RWPE1 (cell line): ENCODE results near the gene ZNF485.

ENCODE experiments used
- CTCF ChIA-PET: fragments of 350-600 bp; sonication (Branson Sonifier 250); formaldehyde crosslinking; extraction: SDS; loops from one replicate; lab custom pipeline; 2021; lab: Yijun Ruan, JAX
- POLR2A ChIA-PET: fragments of 400-600 bp; formaldehyde crosslinking; extraction: SDS; loops from one replicate; lab custom pipeline; 2020; ENCODE audit warnings: antibody characterized with exemption; ENCODE audit not compliant: low non-redundant PET; lab: Yijun Ruan, JAX
- DNase-seq: peaks from one replicate; pipeline ENCODE4 v3.0.0; 2012; ENCODE audit warnings: low spot score
- H3K27ac ChIP-seq: fragments of 450-650 bp; 2 replicates; pipeline ENCODE4 v1.5.1; 2017
- TF ChIP-seq, protein P1 (sequence below): fragments of 450-650 bp; conservative IDR thresholded peaks from 2 replicates; pipeline ENCODE4 v1.5.1; 2017; ENCODE audit warnings: low read depth, mild to moderate bottlenecking

The ZNF485 gene

DNA sequence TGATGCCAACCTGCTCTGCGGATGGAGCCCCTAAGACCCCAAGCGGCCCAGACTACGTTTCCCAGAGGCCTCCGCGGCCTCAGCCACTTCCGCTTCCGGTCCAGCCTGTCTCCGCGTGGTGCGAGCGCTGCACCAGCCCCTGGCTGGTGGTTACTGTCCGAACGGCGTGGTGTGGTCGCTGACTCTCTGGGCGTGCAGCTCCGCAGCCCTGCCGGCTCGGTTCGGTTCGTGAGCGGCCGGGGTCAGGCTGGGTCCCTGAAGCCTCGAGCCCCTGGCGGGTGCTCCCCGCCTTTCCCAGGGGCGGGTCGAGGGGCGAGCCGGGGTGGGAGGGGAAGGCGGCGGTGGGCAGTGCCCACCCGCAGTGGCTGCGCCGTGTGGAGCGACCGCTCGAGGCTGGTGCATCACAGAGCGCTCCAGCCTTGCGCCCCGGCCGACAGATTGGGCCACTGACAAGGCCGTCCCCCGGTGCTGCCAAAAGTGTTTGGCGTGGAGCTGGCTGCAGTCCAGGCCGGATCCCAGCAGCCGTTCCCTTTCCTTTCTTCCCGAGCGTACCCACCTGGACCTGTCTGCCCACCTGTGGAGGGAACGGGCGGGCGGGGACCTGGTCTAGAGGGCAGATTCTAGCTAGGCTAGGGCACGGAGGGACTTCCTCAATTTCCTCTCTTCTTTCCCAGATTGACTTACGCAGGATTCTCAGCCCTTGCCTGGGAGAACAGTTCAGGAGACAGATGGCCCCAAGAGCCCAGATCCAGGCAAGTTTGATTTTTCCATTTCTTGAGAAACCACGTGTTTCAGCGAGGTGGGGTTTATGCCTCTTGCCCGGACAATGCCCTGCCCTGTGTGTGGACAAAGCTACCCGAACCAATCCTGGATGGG, at the start of gene ZNF485:
Gene ZNF485, plus strand, starts transcription at position 116 of the 876 bp plus-strand sequence. Its CDS starts 613 bp downstream, at position 729.
- POLR2A ChIA-PET = interaction anchor here (0.6 kb wide), 1 partner anchor 475 kb away, joined by 4 read pairs; no protein-coding TSS in a partner anchor
- H3K27ac ChIP-seq = peak within 1 kb of the TSS; percentile 60
- TF ChIP-seq, protein P1, sequence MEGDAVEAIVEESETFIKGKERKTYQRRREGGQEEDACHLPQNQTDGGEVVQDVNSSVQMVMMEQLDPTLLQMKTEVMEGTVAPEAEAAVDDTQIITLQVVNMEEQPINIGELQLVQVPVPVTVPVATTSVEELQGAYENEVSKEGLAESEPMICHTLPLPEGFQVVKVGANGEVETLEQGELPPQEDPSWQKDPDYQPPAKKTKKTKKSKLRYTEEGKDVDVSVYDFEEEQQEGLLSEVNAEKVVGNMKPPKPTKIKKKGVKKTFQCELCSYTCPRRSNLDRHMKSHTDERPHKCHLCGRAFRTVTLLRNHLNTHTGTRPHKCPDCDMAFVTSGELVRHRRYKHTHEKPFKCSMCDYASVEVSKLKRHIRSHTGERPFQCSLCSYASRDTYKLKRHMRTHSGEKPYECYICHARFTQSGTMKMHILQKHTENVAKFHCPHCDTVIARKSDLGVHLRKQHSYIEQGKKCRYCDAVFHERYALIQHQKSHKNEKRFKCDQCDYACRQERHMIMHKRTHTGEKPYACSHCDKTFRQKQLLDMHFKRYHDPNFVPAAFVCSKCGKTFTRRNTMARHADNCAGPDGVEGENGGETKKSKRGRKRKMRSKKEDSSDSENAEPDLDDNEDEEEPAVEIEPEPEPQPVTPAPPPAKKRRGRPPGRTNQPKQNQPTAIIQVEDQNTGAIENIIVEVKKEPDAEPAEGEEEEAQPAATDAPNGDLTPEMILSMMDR = no peak
- DNase-seq = peak; percentile 69
- CTCF ChIA-PET = no interaction called here

DNA sequence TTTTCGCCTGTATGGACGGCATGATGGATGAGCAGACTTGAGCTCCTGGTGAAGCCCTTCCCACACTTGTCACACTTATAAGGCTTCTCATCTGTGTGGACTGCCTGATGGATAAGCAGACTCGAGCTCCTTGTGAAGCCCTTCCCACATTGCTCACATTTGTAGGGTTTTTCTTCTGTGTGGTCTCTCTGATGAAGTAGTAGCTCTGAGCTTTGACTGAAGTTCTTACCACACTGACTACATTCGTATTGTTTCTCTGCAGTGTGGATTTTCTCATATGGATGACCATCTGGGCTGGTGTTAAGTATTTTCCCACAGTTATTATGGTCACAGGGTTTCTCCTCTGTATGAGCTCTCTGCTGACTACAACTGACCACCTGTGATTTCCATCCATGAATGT, 49.0 kb upstream of the ZNF485 start:
- POLR2A ChIA-PET = no interaction called here

DNA sequence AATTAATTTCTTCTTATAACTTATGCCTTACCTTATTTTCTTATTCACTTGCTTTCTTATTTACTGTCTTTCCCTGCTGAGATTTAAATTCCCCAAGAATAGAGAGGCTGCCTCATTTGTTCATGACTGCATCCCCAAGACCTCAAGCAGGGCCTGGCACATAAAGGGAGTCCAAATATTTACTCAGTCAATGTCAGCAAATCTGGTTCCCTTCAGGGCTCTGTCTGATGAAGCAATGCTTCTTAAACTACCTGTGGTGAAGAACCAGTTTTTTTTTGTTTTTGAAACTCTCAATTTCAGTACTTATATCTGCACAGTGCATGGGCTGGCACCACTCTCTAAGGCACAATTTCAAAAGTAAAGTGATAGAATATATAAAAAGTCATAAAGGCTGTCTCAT, 36.6 kb upstream of the ZNF485 start:
- H3K27ac ChIP-seq = no peak overlapping the region
- ChIA-PET CTCF (no interaction called here), POLR2A (no interaction called here)
- no peak for DNase-seq
- TF ChIP-seq, protein P1 = no peak

More for the DNA sequence above, 49.0 kb upstream of the ZNF485 start:
- TF ChIP-seq, protein P1 = no peak
- H3K27ac ChIP-seq = no peak overlapping the region
- CTCF ChIA-PET = no interaction called here
- no peak for DNase-seq

- ChIA-PET POLR2A (no interaction called here), CTCF (no interaction called here)
- DNase-seq = no peak
Observed at GRCh38 chr10:43570971-43571370, 35.3 kb upstream of the ZNF485 start.

GRCh38 chr10:43573250-43574000, 32.8 kb upstream of the ZNF485 start:
- TF ChIP-seq, protein P1 = no peak
- CTCF ChIA-PET = interaction anchor here (0.9 kb wide), 1 partner anchor 1139 kb away, joined by 3 read pairs; no protein-coding TSS in a partner anchor
- H3K27ac ChIP-seq = no peak overlapping the region; the same call in 1 of the 2 replicates
- POLR2A ChIA-PET = no interaction called here
- DNase-seq = no peak

More at GRCh38 chr10:43570971-43571370, 35.3 kb upstream of the ZNF485 start:
- H3K27ac ChIP-seq = no peak overlapping the region
- TF ChIP-seq, protein P1 = no peak

- TF ChIP-seq, protein P1 = no peak
- peak; percentile 68 for DNase-seq
- POLR2A ChIA-PET = no interaction called here
- CTCF ChIA-PET = no interaction called here
- peak within 1 kb of the TSS; percentile 40 for H3K27ac ChIP-seq
Observed at GRCh38 chr10:43574001-43574892, 32.0 kb upstream of the ZNF485 start, which contains the start of gene ZNF239. Gene ZNF239, minus strand, starts transcription at chr10:43574616. Its CDS starts 16,537 bp downstream, at chr10:43558079.
